H9 (cell line): Measurements from ENCODE around the gene EPHA10. TPM values are rescaled to one million over a fixed set of nuclear protein-coding genes. Genes with fewer than 3 reads are reported as not detected.

ENCODE experiments used
- DNase-seq: peaks from one replicate; pipeline ENCODE4 v3.0.0-alpha.2; 2017
- H2AFZ ChIP-seq: one replicate; pipeline ENCODE4 v1.6.1; 2013; ENCODE audit warnings: mild to moderate bottlenecking, low read length, control low read depth, moderate library complexity
- H2AK5ac ChIP-seq: 2 replicates; pipeline ENCODE4 v1.6.1; 2013; ENCODE audit warnings: low read length, control low read depth, mixed read lengths; ENCODE audit not compliant: insufficient read length
- H2BK120ac ChIP-seq: one replicate; pipeline ENCODE4 v1.6.1; 2013; ENCODE audit warnings: low read depth, mild to moderate bottlenecking, low read length, control low read depth, inconsistent platforms; ENCODE audit not compliant: poor library complexity, severe bottlenecking
- H2BK12ac ChIP-seq: 2 replicates; pipeline ENCODE4 v1.6.1; 2013; ENCODE audit warnings: low read length, control low read depth, mixed read lengths, low read depth; ENCODE audit not compliant: insufficient read length
- H2BK15ac ChIP-seq: 2 replicates; pipeline ENCODE4 v1.6.1; 2013; ENCODE audit warnings: low read depth, low read length, control low read depth
- H2BK20ac ChIP-seq: one replicate; pipeline ENCODE4 v1.6.1; 2013; ENCODE audit warnings: low read depth, mild to moderate bottlenecking, low read length, control low read depth, inconsistent platforms; ENCODE audit not compliant: poor library complexity, severe bottlenecking
- H2BK5ac ChIP-seq: 2 replicates; pipeline ENCODE4 v1.6.1; 2013; ENCODE audit warnings: low read length, control low read depth, mixed read lengths; ENCODE audit not compliant: insufficient read length
- H3K14ac ChIP-seq: 2 replicates; pipeline ENCODE4 v1.6.1; 2013; ENCODE audit warnings: low read length, control low read depth; ENCODE audit not compliant: insufficient read depth
- H3K18ac ChIP-seq: 2 replicates; pipeline ENCODE4 v1.6.1; 2013; ENCODE audit warnings: low read depth, mild to moderate bottlenecking, mixed read lengths, low read length, control low read depth; ENCODE audit not compliant: insufficient read length
- H3K23ac ChIP-seq: 2 replicates; pipeline ENCODE4 v1.6.1; 2013; ENCODE audit warnings: low read length, control low read depth, mixed read lengths, low read depth; ENCODE audit not compliant: insufficient read length
- H3K23me2 ChIP-seq: 2 replicates; pipeline ENCODE4 v1.6.1; 2013; ENCODE audit warnings: low read depth, mild to moderate bottlenecking, mixed read lengths, low read length, control low read depth; ENCODE audit not compliant: insufficient read length, poor library complexity, severe bottlenecking
- H3K27ac ChIP-seq: 2 replicates; pipeline ENCODE4 v1.5.1; 2013; ENCODE audit warnings: low read length, control low read depth, mixed read lengths, low read depth; ENCODE audit not compliant: insufficient read length
- H3K27me3 ChIP-seq: 2 replicates; pipeline ENCODE4 v1.6.1; 2013; ENCODE audit warnings: low read length, control low read depth, inconsistent platforms; ENCODE audit not compliant: insufficient read depth
- H3K4ac ChIP-seq: 2 replicates; pipeline ENCODE4 v1.6.1; 2013; ENCODE audit warnings: low read depth, mild to moderate bottlenecking, control low read depth, inconsistent platforms, low read length, moderate library complexity
- H3K4me1 ChIP-seq: 2 replicates; pipeline ENCODE4 v1.6.1; 2013; ENCODE audit warnings: low read length, control low read depth, inconsistent platforms; ENCODE audit not compliant: insufficient read depth
- H3K4me2 ChIP-seq: 2 replicates; pipeline ENCODE4 v1.6.1; 2013; ENCODE audit warnings: low read length, control low read depth, mixed read lengths; ENCODE audit not compliant: insufficient read length, insufficient read depth
- H3K56ac ChIP-seq: 2 replicates; pipeline ENCODE4 v1.6.1; 2013; ENCODE audit warnings: low read depth, mild to moderate bottlenecking, mixed read lengths, low read length, control low read depth; ENCODE audit not compliant: insufficient read length
- H3K79me1 ChIP-seq: 2 replicates; pipeline ENCODE4 v1.6.1; 2013; ENCODE audit warnings: low read depth, mild to moderate bottlenecking, moderate library complexity, low read length, control low read depth, inconsistent platforms; ENCODE audit not compliant: insufficient read depth, poor library complexity, severe bottlenecking
- H3K79me2 ChIP-seq: 2 replicates; pipeline ENCODE4 v1.6.1; 2013; ENCODE audit warnings: low read length, control low read depth, inconsistent platforms; ENCODE audit not compliant: insufficient read depth
- H3K9ac ChIP-seq: 2 replicates; pipeline ENCODE4 v1.6.1; 2013; ENCODE audit warnings: low read length, control low read depth, mixed read lengths; ENCODE audit not compliant: insufficient read length; ENCODE audit errors: extremely low read depth
- H3K9me3 ChIP-seq: one replicate; pipeline ENCODE4 v1.6.1; 2013; ENCODE audit warnings: low read depth, low read length, inconsistent platforms; ENCODE audit not compliant: control insufficient read depth
- H3T11ph ChIP-seq: one replicate; pipeline ENCODE4 v1.6.1; 2013; ENCODE audit warnings: mild to moderate bottlenecking, low read length, control low read depth, inconsistent platforms
- H4K20me1 ChIP-seq: one replicate; pipeline ENCODE4 v1.6.1; 2013; ENCODE audit not compliant: control insufficient read depth, insufficient read length, insufficient read depth
- H4K5ac ChIP-seq: 2 replicates; pipeline ENCODE4 v1.6.1; 2013; ENCODE audit warnings: low read depth, mild to moderate bottlenecking, mixed read lengths, low read length, control low read depth; ENCODE audit not compliant: insufficient read length
- H4K8ac ChIP-seq: replicated peaks from 2 replicates; pipeline ENCODE4 v1.6.1; 2013; ENCODE audit warnings: low read length, control low read depth, mixed read lengths, low read depth; ENCODE audit not compliant: insufficient read length
- H4K91ac ChIP-seq: 2 replicates; pipeline ENCODE4 v1.6.1; 2013; ENCODE audit warnings: low read depth, mild to moderate bottlenecking, moderate library complexity, mixed read lengths, low read length, control low read depth; ENCODE audit not compliant: insufficient read length
- H3K27ac Mint-ChIP-seq, 3 experiments: 2 replicates in 2 of 3; 3 replicates in 1 of 3; pipeline ENCODE4 v1.8.0; 2020 to 2021; ENCODE audit warnings: mixed read lengths in 3 of 3, mild to moderate bottlenecking in 1 of 3, moderate library complexity in 1 of 3
- H3K27me3 Mint-ChIP-seq: 2 replicates; pipeline ENCODE4 v1.8.0; 2021; ENCODE audit warnings: low read depth, mild to moderate bottlenecking, moderate library complexity, mixed read lengths
- H3K36me3 Mint-ChIP-seq, 3 experiments: 2 replicates in 2 of 3; 3 replicates in 1 of 3; pipeline ENCODE4 v1.8.0; 2020 to 2021; ENCODE audit warnings: low read depth in 3 of 3, mixed read lengths in 3 of 3; ENCODE audit not compliant: insufficient read depth in 1 of 3
- H3K4me1 Mint-ChIP-seq, 2 experiments: 2 replicates each; pipeline ENCODE4 v1.8.0; 2020; ENCODE audit warnings: mixed read lengths in 2 of 2
- H3K4me3 Mint-ChIP-seq, 2 experiments: 2 replicates in 1 of 2; 3 replicates in 1 of 2; pipeline ENCODE4 v1.8.0; 2020 to 2021; ENCODE audit warnings: mild to moderate bottlenecking in 2 of 2, mixed read lengths in 2 of 2, moderate library complexity in 1 of 2
- H3K9me3 Mint-ChIP-seq, 2 experiments: 2 replicates in 1 of 2; 3 replicates in 1 of 2; pipeline ENCODE4 v1.8.0; 2020; ENCODE audit warnings: mild to moderate bottlenecking in 2 of 2, mixed read lengths in 2 of 2, moderate library complexity in 1 of 2
- WGBS: extraction: QIAGEN DNeasy Blood & Tissue Kit; methylation state at CpG from one replicate; pipeline ENCODE4 v1.1.7; 2013; ENCODE audit warnings: missing lambda C conversion rate, low lambda C conversion rate, mixed read lengths; ENCODE audit not compliant: insufficient read length; ENCODE audit errors: extremely low coverage; 5-methylcytosine and 5-hydroxymethylcytosine counted together
- total RNA-seq: library from RNA; stranded (reverse); gene quantifications from 2 replicates; pipeline ENCODE4 v1.2.1, GENCODE V29; 2021
- TF ChIP-seq, protein P1 (sequence below): fragments of 200-600 bp; sonication (generic); conservative IDR thresholded peaks from 3 replicates; pipeline ENCODE4 v1.8.0; 2021; ENCODE audit warnings: antibody characterized with exemption, mild to moderate bottlenecking

The EPHA10 gene
- total RNA-seq, 1 experiment from 2014 or later, result 0.96 TPM

GRCh38 chr1:37722181-37723071 lies 42.5 kb downstream of the EPHA10 start:
- Histone ChIP-seq H3K18ac (no peak overlapping the region), H3K14ac (no peak overlapping the region), H2BK120ac (no peak overlapping the region), H4K91ac (no peak overlapping the region), H4K20me1 (no peaks in the 10 kb centered on the region), H3K79me2 (no peaks in the 10 kb centered on the region), H2BK20ac (no peak overlapping the region), H2AK5ac (no peak overlapping the region), H2BK12ac (no peak overlapping the region), H2AFZ (no peak overlapping the region), H3K4me1 (no peaks in the 10 kb centered on the region), H4K5ac (no peak overlapping the region), H3K9me3 (no peaks in the 10 kb centered on the region), H2BK15ac (no peak overlapping the region), H3K23ac (no peak overlapping the region), H3K4me2 (no peak overlapping the region), H3K79me1 (no peaks in the 10 kb centered on the region), H3K23me2 (no peaks in the 10 kb centered on the region), H2BK5ac (no peak overlapping the region), H3K4ac (no peak overlapping the region), H3K27ac (no peak overlapping the region), H3T11ph (no peak overlapping the region), H3K9ac (no peak overlapping the region), H4K8ac (no peak overlapping the region), H3K27me3 (no peaks in the 10 kb centered on the region), H3K56ac (no peak overlapping the region)
- Mint-ChIP-seq H3K4me1 (peaks cover 9 to 14% of the 10 kb centered on the region in 2 experiments; a peak in 3 of 4 replicates), H3K9me3 (no peaks in the 10 kb centered on the region), H3K4me3 (no peak overlapping the region; a peak in 1 of 5 replicates), H3K27me3 (peaks cover 9% of the 10 kb centered on the region), H3K36me3 (no peaks in the 10 kb centered on the region), H3K27ac (no peak overlapping the region)
- TF ChIP-seq, protein P1, sequence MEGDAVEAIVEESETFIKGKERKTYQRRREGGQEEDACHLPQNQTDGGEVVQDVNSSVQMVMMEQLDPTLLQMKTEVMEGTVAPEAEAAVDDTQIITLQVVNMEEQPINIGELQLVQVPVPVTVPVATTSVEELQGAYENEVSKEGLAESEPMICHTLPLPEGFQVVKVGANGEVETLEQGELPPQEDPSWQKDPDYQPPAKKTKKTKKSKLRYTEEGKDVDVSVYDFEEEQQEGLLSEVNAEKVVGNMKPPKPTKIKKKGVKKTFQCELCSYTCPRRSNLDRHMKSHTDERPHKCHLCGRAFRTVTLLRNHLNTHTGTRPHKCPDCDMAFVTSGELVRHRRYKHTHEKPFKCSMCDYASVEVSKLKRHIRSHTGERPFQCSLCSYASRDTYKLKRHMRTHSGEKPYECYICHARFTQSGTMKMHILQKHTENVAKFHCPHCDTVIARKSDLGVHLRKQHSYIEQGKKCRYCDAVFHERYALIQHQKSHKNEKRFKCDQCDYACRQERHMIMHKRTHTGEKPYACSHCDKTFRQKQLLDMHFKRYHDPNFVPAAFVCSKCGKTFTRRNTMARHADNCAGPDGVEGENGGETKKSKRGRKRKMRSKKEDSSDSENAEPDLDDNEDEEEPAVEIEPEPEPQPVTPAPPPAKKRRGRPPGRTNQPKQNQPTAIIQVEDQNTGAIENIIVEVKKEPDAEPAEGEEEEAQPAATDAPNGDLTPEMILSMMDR, result no peak
- no peak for DNase-seq
- no CpG with 5 or more reads among the region's 14 CpGs for WGBS
